Measurements from ENCODE around the gene TMED8. TPM values are rescaled to one million over a fixed set of nuclear protein-coding genes. Genes with fewer than 3 reads are reported as not detected.

The TMED8 gene
- total RNA-seq, 1 experiment from 2014 or later = 73.8 TPM

DNA sequence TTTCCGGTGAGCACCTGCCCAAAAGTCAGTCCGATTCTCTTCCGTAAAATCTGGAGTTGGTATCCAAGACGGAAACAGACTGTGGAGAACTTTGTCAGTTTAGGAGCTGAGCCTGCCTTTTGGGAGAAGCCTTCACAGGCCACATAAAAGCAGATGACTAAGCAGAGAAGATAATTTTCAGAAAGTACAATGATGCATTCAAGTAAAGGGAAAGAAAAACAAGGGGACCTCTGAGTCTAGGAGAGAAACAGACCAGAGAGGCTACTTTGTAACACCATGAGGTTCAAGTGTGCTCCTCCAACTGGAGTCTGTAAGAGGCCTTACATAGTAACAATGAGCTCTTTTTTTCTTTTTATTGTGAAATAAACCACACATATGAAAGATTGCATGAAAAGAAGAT lies 21.1 kb downstream of the TMED8 start:
- Histone ChIP-seq H3K79me2 (ENCODE audit: low read length) (peaks cover 81% of the 10 kb centered on the region), H4K20me1 (ENCODE audit: insufficient read depth, low read depth, low read length) (no peaks in the 10 kb centered on the region), H3K4me2 (ENCODE audit: low read depth, low read length, poor library complexity, severe bottlenecking) (no peak overlapping the region), H2AFZ (ENCODE audit: low read length) (no peak overlapping the region), H3K27ac (ENCODE audit: low read length) (no peak overlapping the region; the same call in 1 of the 2 replicates), H3K4me1 (ENCODE audit: low read length) (peaks cover 44% of the 10 kb centered on the region), H3K36me3 (ENCODE audit: insufficient read depth, low read length) (peaks cover 5% of the 10 kb centered on the region), H3K9me3 (ENCODE audit: low read length) (no peaks in the 10 kb centered on the region), H3K9me2 (replicated peaks; ENCODE audit: insufficient read depth, low read length) (no peaks in the 10 kb centered on the region), H3K27me3 (ENCODE audit: low read length) (no peaks in the 10 kb centered on the region), H3K4me3 (ENCODE audit: low read length) (no peak overlapping the region), H3K9ac (ENCODE audit: low read length) (no peak overlapping the region)
- no peak for DNase-seq

- no peaks in the 10 kb centered on the region for H3K9me2 ChIP-seq (replicated peaks; ENCODE audit: insufficient read depth, low read length)
- DNase-seq = no peak
- H3K4me1 ChIP-seq (ENCODE audit: low read length) = peaks cover 22% of the 10 kb centered on the region
- H2AFZ ChIP-seq (ENCODE audit: low read length) = no peak overlapping the region
- peaks cover 70% of the 10 kb centered on the region for H3K79me2 ChIP-seq (ENCODE audit: low read length)
- no peaks in the 10 kb centered on the region for H4K20me1 ChIP-seq (ENCODE audit: insufficient read depth, low read depth, low read length)
- no peak overlapping the region for H3K27ac ChIP-seq (ENCODE audit: low read length)
- H3K9ac ChIP-seq (ENCODE audit: low read length) = no peak overlapping the region
- peaks cover 18% of the 10 kb centered on the region for H3K36me3 ChIP-seq (ENCODE audit: insufficient read depth, low read length)
- H3K9me3 ChIP-seq (ENCODE audit: low read length) = no peaks in the 10 kb centered on the region
- no peak overlapping the region for H3K4me3 ChIP-seq (ENCODE audit: low read length)
- no peaks in the 10 kb centered on the region for H3K27me3 ChIP-seq (ENCODE audit: low read length)
- H3K4me2 ChIP-seq (ENCODE audit: low read depth, low read length, poor library complexity, severe bottlenecking) = no peak overlapping the region
Measured at GRCh38 chr14:77353469-77354141, 23.3 kb downstream of the TMED8 start.

DNA sequence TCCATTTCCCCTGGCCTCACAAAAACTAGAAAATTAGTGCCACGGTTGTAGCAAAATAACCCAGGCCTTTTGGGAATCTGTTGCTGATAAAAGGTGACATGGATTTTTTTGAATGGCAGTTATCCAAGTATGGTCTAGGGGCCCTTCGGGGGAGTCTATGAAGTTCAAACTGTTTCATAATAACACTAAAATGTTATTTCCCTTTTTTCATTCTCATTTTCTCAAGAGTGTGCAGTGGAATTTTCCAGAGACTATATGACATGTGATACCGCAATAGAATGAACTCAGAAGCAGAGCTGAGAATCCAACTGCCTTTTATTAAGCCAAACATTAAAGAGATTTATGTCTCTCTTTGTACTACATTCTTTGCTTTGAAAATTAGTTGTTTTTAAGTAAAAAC lies 29.1 kb downstream of the TMED8 start:
- no peak for DNase-seq
- Histone ChIP-seq H3K9me2 (replicated peaks; ENCODE audit: insufficient read depth, low read length) (no peaks in the 10 kb centered on the region), H3K4me3 (ENCODE audit: low read length) (no peak overlapping the region), H3K27ac (ENCODE audit: low read length) (no peak overlapping the region; the same call in 1 of the 2 replicates), H3K36me3 (ENCODE audit: insufficient read depth, low read length) (peaks cover 24% of the 10 kb centered on the region; the same call in 1 of the 2 replicates), H4K20me1 (ENCODE audit: insufficient read depth, low read depth, low read length) (no peaks in the 10 kb centered on the region), H3K9me3 (ENCODE audit: low read length) (no peaks in the 10 kb centered on the region), H3K4me2 (ENCODE audit: low read depth, low read length, poor library complexity, severe bottlenecking) (no peak overlapping the region), H3K9ac (ENCODE audit: low read length) (no peak overlapping the region), H2AFZ (ENCODE audit: low read length) (no peak overlapping the region), H3K79me2 (ENCODE audit: low read length) (peaks cover 38% of the 10 kb centered on the region), H3K4me1 (ENCODE audit: low read length) (peaks cover 13% of the 10 kb centered on the region), H3K27me3 (ENCODE audit: low read length) (no peaks in the 10 kb centered on the region)

DNA sequence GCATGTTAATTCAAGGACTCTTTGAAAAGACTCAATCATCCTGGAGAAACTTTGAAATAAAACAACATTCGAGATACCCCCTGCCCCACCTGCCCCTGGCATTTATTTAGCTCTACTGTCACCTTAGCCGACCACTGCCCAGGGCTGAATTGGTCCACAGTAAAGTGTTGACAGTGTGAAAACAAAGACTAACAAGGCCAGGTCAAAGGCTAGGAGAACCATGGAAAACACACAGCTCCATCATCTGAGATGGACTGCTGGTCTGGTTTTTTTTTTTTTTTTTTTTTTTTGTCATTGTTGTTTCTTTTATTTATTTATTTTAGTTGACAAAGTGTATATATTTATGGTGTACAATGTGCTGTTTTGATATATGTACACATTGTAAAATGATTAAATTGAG lies 30.4 kb downstream of the TMED8 start:
- peaks cover 28% of the 10 kb centered on the region; the same call in 1 of the 2 replicates for H3K36me3 ChIP-seq (ENCODE audit: insufficient read depth, low read length)

DNA sequence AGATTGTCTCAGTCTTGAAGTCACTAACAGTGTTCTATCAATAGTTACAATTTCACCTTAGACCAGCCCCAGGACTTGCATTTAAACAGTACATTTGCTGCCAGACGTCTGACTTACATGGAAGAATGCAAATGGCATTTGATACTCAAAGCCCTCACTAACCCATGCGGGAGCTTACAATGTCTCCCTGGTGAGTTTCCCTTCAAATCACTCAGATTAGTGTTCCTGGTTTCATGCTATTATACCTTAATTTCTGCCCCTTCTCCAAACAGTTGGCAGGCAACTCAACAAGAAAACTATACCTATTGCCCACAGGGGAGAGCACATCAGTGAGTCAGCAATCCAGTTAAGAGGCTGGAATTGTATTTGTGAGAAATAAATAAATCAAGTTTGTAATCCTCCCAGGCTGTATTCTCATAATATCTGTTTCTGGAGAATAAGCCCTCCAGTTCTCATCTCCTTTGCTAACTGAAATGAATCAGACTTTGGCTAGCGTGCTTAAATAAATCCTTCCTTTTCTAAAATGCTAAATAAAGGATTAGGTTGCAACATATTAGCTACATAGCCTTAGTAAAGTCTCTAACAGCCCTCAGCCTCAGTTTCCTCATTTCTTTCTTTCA lies 32.4 kb downstream of the TMED8 start:
- Histone ChIP-seq H3K4me1 (ENCODE audit: low read length) (peaks cover 13% of the 10 kb centered on the region), H2AFZ (ENCODE audit: low read length) (no peak overlapping the region), H3K9me2 (replicated peaks; ENCODE audit: insufficient read depth, low read length) (no peaks in the 10 kb centered on the region), H3K79me2 (ENCODE audit: low read length) (peaks cover 26% of the 10 kb centered on the region), H3K4me3 (ENCODE audit: low read length) (no peak overlapping the region), H3K9ac (ENCODE audit: low read length) (no peak overlapping the region), H3K27me3 (ENCODE audit: low read length) (no peaks in the 10 kb centered on the region), H3K36me3 (ENCODE audit: insufficient read depth, low read length) (peaks cover 29% of the 10 kb centered on the region; the same call in 1 of the 2 replicates), H3K27ac (ENCODE audit: low read length) (peak overlapping the region; percentile 19; the same call in 1 of the 2 replicates), H3K9me3 (ENCODE audit: low read length) (no peaks in the 10 kb centered on the region), H4K20me1 (ENCODE audit: insufficient read depth, low read depth, low read length) (no peaks in the 10 kb centered on the region), H3K4me2 (ENCODE audit: low read depth, low read length, poor library complexity, severe bottlenecking) (no peak overlapping the region)
- no peak for DNase-seq

More for the DNA sequence above, 30.4 kb downstream of the TMED8 start:
- H3K9me2 ChIP-seq (replicated peaks; ENCODE audit: insufficient read depth, low read length) = no peaks in the 10 kb centered on the region
- H3K4me1 ChIP-seq (ENCODE audit: low read length) = peaks cover 13% of the 10 kb centered on the region
- H3K4me3 ChIP-seq (ENCODE audit: low read length) = no peak overlapping the region
- no peak overlapping the region for H3K4me2 ChIP-seq (ENCODE audit: low read depth, low read length, poor library complexity, severe bottlenecking)
- no peaks in the 10 kb centered on the region for H4K20me1 ChIP-seq (ENCODE audit: insufficient read depth, low read depth, low read length)
- DNase-seq = no peak
- H3K9me3 ChIP-seq (ENCODE audit: low read length) = no peaks in the 10 kb centered on the region
- H2AFZ ChIP-seq (ENCODE audit: low read length) = no peak overlapping the region
- H3K27me3 ChIP-seq (ENCODE audit: low read length) = no peaks in the 10 kb centered on the region
- H3K27ac ChIP-seq (ENCODE audit: low read length) = no peak overlapping the region
- H3K9ac ChIP-seq (ENCODE audit: low read length) = no peak overlapping the region
- H3K79me2 ChIP-seq (ENCODE audit: low read length) = peaks cover 34% of the 10 kb centered on the region

- H3K4me1 ChIP-seq (ENCODE audit: low read length) = peaks cover 13% of the 10 kb centered on the region
- H2AFZ ChIP-seq (ENCODE audit: low read length) = no peak overlapping the region
- peaks cover 23% of the 10 kb centered on the region for H3K79me2 ChIP-seq (ENCODE audit: low read length)
- no peak for DNase-seq
- no peaks in the 10 kb centered on the region for H3K27me3 ChIP-seq (ENCODE audit: low read length)
- no peak overlapping the region for H3K27ac ChIP-seq (ENCODE audit: low read length)
- peaks cover 35% of the 10 kb centered on the region; the same call in 1 of the 2 replicates for H3K36me3 ChIP-seq (ENCODE audit: insufficient read depth, low read length)
- H3K4me2 ChIP-seq (ENCODE audit: low read depth, low read length, poor library complexity, severe bottlenecking) = no peak overlapping the region
- H3K4me3 ChIP-seq (ENCODE audit: low read length) = no peak overlapping the region
- H3K9me2 ChIP-seq (replicated peaks; ENCODE audit: insufficient read depth, low read length) = no peaks in the 10 kb centered on the region
- H3K9me3 ChIP-seq (ENCODE audit: low read length) = no peaks in the 10 kb centered on the region
- no peaks in the 10 kb centered on the region for H4K20me1 ChIP-seq (ENCODE audit: insufficient read depth, low read depth, low read length)
- H3K9ac ChIP-seq (ENCODE audit: low read length) = no peak overlapping the region
Measured at GRCh38 chr14:77343662-77344061, 33.2 kb downstream of the TMED8 start.

GRCh38 chr14:77342726-77343397 lies 34.0 kb downstream of the TMED8 start:
- H3K4me3 ChIP-seq (ENCODE audit: low read length) = no peak overlapping the region
- no peak overlapping the region for H3K9ac ChIP-seq (ENCODE audit: low read length)
- no peaks in the 10 kb centered on the region for H3K9me3 ChIP-seq (ENCODE audit: low read length)
- H3K79me2 ChIP-seq (ENCODE audit: low read length) = peaks cover 20% of the 10 kb centered on the region; the same call in 1 of the 2 replicates
- H4K20me1 ChIP-seq (ENCODE audit: insufficient read depth, low read depth, low read length) = no peaks in the 10 kb centered on the region
- H2AFZ ChIP-seq (ENCODE audit: low read length) = no peak overlapping the region
- H3K9me2 ChIP-seq (replicated peaks; ENCODE audit: insufficient read depth, low read length) = no peaks in the 10 kb centered on the region
- peaks cover 12% of the 10 kb centered on the region for H3K4me1 ChIP-seq (ENCODE audit: low read length)
- H3K27ac ChIP-seq (ENCODE audit: low read length) = no peak overlapping the region
- peaks cover 35% of the 10 kb centered on the region; the same call in 1 of the 2 replicates for H3K36me3 ChIP-seq (ENCODE audit: insufficient read depth, low read length)
- no peak overlapping the region for H3K4me2 ChIP-seq (ENCODE audit: low read depth, low read length, poor library complexity, severe bottlenecking)
- H3K27me3 ChIP-seq (ENCODE audit: low read length) = no peaks in the 10 kb centered on the region
- DNase-seq = no peak

DNA sequence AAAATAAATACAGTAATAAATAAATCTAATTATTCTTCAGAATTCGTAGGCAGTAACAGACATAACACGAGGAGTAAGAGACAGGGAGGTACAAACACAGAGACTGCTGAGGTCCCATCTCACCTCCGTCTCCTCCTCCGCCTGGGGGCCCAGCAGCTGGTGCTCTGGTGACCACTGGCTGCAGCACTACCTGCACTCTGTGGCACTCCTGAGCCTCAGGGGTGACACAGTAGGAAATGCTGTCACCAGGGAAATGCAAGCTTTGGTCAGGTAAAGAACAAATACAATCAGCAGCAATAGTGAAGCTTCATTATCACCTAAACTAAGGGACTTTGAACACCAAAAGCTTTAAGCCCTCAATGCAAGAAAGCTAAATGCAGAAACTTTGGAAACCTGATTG lies 36.5 kb downstream of the TMED8 start:
- Histone ChIP-seq H3K9me2 (replicated peaks; ENCODE audit: insufficient read depth, low read length) (no peaks in the 10 kb centered on the region), H3K9me3 (ENCODE audit: low read length) (no peaks in the 10 kb centered on the region), H3K4me3 (ENCODE audit: low read length) (no peak overlapping the region), H3K9ac (ENCODE audit: low read length) (no peak overlapping the region), H2AFZ (ENCODE audit: low read length) (no peak overlapping the region), H3K27ac (ENCODE audit: low read length) (no peak overlapping the region), H3K36me3 (ENCODE audit: insufficient read depth, low read length) (peaks cover 41% of the 10 kb centered on the region; the same call in 1 of the 2 replicates), H4K20me1 (ENCODE audit: insufficient read depth, low read depth, low read length) (no peaks in the 10 kb centered on the region), H3K79me2 (ENCODE audit: low read length) (0 out of 2 replicates have a peak, but pooled peaks cover 3% of the 10 kb centered on the region), H3K4me2 (ENCODE audit: low read depth, low read length, poor library complexity, severe bottlenecking) (no peak overlapping the region), H3K27me3 (ENCODE audit: low read length) (no peaks in the 10 kb centered on the region), H3K4me1 (ENCODE audit: low read length) (peaks cover 11% of the 10 kb centered on the region)
- DNase-seq = no peak

Measured in Karpas-422 (cell line).